Measurements from ENCODE around the gene DNAJC22.
"Not testable (repeated sequence)": the region's sequence is repeated elsewhere in the genome, so short reads cannot be mapped to it uniquely, and the experiment has no call there.

Gene DNAJC22

DNA sequence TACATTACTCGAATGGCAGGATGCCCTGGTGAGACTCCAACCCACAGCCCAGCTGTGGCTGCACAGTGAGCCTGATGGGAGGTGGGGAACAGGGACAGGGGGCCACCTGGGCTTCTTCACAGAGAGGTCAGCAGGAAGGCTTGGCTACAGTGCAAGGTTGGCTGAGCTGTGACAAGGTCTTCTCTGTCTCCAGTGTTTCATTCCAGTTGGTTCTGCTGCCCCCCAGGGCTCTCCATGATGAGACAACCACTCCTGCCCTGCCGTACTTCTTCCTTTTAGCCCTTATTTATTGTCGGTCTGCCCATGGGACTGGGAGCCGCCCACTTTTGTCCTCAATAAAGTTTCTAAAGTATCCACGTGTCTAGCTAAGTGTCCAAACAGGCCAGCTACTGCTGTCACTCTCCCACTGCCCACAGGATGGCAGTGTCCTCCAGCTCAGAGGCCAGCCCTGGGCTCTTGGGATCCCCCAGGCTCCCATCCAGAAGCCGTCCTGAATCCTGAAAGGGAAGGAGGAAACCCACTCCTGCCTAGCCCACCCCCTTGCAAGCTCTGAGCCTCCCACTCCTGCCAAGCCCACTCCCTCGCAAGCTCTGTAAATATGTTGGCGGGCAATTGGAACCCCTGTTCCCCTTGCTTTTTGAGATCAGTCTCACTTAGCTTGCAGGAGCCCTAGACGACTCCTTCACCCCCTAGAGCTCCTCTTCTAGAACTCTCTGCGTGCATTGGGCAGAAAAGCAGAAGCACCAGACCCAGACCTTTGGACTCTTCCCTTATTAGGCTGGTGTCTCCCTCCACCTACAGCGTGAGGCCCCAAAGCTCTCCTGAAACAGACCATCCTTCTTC lies 15.1 kb upstream of the DNAJC22 start:
- peak; percentile 64 for DNase-seq

DNA sequence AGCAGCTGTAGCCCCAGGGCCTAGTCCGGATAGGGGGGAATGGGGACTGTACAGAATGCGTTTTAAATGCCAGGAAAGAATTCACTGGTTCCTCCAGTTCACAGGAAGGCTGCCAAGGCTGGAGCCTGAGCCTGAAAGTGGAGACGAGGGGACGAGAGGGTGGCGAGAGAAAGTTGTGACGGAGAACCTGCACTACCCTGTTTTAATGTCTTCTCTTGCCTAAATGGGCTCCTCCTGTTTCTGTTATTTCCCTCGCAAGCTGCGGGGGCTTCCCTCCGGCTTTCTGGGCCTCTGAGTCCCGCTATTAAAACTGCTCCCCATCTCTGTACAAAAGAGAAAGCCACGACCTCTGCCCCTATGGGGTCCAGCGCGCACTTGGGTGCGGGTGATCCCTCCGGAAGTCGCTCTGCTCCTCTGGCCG lies 14.2 kb upstream of the DNAJC22 start:
- DNase-seq: no peak

DNA sequence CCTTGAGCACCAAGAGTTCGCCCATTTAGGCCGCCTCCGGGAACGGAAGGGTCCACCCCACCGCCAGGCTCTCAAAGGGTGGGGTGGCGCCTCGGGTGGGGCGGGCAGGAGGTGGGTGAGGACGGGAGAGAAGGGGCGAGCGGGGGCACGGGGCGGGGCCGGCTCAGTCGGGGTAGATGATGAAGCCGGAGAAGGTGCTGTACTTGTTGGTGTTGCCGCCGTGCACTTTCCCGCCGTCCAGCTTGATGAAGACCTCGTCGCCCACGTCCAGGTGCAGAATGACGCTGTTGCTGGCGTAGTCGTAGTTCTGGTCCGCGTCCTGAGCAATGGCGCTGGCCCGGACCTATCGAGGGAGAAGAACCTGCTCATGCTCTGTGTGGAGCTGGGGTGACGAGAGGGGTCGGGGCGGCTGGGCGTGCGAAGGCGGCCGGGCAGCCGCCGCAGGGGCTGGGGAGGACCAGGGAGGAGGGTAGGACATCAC lies 13.8 kb upstream of the DNAJC22 start:
- DNase-seq: peak; percentile 30

DNA sequence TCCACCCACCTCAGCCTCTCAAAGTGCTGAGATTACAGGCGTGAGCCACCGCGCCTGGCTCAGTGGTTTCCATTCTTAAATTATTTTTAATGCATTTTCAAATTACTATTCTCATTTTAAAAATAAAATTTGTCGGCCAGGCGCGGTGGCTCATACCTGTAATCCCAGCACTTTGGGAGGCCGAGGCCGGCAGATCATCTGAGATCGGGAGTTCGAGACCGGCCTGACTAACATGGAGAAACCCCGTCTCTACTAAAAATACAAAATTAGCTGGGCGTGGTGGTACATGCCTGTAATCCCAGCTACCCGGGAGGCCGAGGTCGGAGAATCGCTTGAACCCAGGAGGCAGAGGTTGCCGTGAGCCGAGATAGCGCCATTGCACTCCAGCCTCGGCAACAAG lies 12.9 kb upstream of the DNAJC22 start:
- not testable (repeated sequence) for DNase-seq

DNA sequence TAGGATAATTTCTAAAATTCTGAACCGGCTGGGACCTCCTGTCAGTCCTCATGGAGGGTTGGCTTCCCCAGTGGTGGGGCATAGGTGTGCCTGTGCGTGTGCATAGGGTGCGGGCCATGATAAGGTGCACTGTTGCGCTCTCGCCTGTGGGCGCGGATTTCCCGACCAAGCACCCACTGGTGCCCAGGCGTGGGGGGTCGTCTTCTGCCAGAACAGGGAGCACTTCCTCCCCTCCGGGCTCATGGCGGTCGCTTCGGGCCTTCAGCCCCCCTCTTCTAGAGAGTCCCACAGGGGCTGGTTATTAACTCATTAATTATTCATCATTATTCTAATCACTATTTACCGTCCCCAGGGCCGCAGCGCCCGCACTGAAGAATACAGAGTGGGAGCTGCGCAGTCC lies 12.5 kb upstream of the DNAJC22 start:
- no peak for DNase-seq

DNA sequence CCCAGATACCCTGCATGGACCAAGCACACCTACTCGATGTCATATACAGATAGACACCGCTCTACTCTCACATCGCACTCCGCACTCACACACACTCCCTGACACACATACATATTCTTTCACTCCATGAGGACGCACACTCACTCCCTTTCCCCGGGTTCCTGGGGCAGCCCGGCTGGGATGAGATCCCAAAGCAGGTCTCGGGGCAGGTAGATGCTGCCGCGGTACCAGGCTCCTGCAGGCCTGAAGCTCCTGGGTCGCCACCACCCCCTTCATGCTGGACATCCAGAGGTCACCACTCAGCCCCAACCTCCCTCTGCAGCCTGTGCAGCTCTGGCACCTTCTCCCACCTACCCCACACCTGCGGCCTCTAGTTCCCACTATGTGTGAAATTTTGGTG lies 12.0 kb upstream of the DNAJC22 start:
- no peak for DNase-seq

DNA sequence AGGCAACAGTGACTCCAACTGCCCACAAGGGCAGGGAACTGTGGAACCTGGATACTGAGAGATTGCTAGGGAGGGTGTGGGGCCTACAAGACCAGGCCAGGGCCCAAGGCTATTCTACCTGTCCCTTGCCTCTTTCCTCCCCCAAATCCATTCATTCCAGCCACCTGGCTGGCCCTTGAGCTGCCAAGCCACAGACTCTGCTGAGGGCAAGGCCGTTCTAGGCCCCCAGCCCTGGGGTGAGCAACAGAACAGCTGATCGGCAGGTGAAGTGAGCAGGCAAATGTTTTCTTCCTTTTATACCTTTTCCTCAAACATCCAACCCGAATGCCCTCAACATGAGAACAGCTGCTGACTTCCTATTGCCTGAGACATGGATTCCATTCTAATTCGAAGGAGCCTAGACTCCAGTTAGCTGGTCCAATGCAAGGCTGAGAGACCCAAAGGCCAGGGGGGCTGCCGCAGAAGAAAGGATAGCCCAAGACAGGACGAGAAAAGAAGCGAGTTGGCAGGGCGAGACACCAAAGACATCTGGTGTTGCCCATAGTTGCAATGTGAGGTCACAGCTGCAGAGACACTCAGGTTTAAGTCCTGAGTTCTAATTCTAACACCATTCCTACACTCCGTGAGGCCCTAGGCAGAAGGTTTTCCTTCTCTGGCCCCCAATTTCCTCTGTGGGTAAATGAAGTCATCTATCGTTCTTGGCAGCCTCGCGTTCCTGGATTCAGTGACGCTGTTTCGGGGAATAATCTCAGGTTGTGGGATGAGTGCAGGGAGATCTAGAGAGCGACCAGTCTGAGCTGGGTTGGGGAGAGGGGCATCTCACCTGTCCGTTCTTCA lies 11.4 kb upstream of the DNAJC22 start:
- no peak for DNase-seq

DNA sequence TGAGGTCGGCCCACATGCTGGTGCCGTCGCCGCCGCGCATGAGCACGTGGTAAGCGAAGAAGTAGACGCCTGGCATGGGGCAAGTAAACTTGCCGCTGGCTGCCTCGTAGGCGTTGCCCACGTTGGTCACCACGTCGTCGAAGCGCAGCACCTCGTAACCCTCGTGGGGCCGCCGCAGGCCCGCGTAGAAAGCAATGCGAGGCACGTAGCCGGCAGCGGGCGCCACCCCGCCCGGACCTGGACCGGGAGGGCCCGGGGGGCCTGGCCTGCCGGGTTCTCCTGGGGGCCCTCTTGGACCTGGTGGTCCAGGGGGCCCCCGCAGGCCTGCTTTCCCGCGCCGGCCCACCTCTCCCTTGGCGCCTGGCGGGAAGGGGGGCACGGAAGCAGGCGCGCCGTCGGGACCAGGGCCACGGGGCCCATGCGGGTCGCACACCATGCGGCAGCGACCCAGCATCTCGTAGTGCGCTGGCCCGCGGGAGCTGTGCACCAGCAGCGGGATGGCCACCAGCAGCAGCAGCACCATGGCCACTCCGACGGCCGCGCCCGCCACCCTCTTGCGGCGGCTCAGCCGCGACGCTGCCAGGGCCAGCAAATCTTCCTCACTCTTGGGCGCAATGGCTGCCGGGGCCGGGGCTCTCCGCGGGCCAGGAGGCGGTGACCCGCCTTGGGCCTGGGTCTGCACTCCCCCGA lies 10.6 kb upstream of the DNAJC22 start:
- DNase-seq: no peak

DNA sequence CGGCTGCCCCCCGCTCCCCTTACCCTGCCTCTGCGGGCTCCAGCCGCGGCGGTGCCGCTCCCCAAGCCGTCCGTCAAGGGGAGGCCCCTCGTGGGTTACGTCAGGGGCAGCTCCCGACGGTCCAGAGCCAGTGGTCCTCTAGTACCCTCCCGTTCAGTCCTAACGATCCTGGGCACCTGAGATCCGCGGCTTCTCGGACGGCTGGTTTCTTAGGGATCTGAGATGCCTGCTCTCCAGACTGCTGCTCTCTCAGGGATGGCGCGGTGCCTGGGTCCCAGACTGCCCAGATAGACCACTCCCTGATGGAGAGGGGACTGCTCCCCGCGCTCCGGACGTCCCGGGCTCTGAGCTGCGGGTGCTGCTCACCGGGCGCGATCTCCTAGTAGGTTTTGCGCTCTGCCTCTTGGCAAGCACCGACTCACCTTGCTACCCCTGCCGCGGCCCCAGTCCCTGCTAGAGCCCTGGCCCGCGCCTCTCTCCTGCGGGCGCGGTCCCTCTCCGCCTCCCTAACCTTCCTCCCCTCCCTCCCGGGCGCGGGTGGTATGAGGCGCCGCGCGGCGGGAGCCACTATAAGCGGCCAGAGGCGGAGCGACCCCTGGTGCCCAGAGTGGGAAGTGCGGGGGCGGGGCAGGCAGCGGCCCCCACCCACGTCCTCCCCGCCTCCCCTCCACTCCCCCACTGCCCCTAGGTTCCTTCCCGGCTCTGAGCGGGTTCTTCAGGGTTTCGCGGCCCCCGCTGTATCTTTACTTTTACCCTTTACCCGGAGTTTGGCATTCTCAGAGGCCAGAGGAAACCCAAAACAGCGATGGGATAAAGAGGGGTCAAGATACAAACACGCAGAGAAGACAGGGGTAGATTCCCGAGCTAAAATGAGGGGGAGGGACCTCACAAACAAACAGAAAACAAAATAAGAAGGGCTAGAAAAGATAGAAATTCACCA lies 9.8 kb upstream of the DNAJC22 start, which contains the start of gene C1QL4:
Gene C1QL4, minus strand, starts transcription at position 544 of the 940 bp plus-strand sequence. CDS start 711 bp downstream, outside the sequence.
- peak; percentile 66 for DNase-seq

DNA sequence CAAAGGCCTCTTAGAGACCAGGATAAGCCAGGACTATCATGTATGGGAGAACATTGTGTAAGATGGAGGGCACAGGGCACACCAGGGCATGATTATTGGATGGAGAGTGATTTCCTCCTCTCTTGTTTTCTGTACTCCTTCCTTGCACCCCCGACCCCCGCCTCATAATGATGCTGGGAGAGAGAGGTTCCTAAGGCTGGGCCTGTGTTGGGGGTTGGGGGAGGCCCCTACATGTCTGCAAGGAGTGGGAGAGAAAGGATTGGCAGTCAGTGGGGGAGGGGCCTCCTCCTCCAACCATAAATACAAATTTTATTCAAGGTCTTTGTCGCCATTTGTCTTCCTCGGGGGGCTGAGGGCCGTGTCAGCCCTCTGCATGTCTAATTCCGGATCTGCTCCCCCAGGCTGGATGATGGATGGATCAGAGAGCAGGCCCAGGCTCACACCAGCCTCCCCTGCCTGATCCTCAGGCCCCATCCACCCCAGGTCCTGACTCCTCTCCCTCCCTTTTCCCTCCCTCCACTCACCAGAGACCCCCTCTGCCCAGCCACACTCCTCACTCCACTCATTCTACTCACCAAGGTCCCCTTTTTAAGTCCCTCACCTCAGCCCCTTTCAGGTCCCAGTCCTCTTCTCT lies 7.7 kb upstream of the DNAJC22 start:
- no peak for DNase-seq

DNA sequence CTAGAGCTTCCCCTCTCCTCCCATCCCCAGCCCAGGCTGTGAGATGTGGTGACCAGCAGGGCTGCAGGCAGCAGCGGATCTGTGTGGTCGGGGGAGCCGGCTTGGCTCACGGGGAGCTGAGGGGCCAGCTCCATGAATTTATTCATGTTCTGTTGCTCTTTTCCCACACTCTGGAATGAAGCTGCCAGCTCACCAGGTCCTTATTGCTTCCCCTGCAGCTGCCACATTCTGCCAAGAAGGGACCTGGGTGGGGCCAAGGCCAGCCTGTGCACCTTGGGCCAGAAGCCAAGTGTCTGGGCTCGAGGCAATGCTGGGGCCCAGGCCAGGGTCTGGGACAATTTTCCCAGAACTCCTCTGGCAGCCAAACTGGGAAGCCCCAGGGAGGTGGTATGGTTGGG lies 7.2 kb upstream of the DNAJC22 start:
- no peak for DNase-seq

DNA sequence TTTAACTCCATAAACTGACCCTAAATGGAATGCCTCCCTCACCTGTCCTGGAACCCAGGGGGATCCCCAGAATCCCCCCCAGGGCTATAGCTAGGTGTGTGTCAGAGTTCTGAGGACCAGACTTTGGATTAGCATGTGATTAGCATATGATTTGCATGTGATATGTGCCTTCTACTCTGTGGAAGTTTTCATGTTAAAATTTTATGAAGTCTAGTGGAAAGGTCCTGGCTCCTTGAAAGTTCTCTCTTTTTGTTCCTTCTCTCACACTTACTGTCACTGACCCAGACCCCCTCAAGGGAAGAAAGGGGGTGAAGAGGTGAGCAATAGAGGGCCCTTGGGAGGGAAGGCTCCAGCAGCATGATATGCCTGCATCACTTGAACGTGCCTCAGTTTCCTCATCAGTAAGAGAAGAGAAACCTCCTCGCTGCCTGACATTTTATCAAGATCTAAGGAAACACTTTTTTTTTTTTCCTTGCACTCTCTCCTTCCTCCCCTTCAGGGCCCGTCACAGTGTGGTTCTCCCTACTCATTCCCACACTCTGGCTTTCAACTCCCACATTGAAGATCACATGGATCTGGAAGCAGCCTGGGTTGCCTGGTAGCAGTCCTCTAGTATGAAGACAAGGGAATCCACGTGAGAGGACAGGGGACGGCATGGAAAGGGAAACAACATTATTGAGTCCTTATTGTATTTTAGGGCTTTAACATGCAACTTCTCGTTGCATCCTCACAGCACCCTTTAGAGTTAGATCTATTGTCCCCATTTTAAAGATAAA lies 6.4 kb upstream of the DNAJC22 start:
- DNase-seq: no peak

DNA sequence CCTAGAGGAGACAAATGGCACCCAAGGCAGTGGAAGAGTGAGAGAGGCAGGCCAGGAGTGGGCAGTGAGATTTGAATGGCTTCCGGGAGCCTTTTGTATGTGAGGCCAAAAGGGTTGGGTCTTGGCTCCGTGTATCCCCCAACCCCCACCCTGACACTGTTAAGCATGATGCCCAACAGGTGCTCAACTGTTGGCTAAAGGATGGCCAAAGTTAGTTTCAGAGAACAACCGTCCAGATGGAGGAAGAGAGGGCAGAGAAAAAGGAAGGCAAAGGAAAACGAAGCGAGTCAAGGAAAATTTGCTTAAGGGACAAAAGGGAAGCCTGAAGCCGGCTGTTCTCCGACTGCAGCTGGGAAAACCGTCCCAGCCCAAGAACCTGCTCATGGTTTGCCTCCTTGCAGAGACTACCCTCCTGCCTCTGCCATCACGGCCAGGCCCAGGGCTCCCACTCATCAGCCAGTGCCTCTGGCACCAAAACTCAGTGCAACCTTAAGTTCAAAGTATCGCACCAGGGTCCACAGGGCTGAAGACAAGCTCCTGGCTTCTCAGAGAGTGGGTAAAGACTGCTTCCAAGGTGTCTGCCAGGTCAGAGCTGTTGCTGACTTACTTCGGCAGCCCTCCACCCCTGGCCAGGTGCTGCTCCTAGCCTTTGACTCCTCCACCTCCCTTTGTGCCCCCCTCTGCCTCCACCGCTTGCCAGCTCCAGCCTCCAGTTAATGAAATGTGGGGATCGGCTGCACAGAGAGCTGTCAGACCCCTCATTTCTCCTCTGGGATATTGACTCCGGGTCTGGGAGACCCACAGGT lies 5.5 kb upstream of the DNAJC22 start:
- DNase-seq: no peak

DNA sequence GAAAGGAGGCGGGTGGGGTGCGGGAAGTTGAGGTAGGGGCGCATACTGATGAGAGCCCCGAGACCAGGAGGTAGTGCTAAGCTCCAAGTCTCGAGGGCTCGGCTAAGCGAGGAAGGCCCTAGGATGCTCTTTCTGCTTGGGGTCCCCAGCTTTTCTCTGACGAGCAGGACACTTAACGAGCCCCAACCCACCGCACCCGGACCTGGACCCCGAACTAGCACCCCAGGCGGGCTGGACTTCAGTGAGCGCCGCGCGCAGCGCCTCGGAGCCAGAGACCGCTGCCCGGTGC lies 5.0 kb upstream of the DNAJC22 start:
- no peak for DNase-seq

DNA sequence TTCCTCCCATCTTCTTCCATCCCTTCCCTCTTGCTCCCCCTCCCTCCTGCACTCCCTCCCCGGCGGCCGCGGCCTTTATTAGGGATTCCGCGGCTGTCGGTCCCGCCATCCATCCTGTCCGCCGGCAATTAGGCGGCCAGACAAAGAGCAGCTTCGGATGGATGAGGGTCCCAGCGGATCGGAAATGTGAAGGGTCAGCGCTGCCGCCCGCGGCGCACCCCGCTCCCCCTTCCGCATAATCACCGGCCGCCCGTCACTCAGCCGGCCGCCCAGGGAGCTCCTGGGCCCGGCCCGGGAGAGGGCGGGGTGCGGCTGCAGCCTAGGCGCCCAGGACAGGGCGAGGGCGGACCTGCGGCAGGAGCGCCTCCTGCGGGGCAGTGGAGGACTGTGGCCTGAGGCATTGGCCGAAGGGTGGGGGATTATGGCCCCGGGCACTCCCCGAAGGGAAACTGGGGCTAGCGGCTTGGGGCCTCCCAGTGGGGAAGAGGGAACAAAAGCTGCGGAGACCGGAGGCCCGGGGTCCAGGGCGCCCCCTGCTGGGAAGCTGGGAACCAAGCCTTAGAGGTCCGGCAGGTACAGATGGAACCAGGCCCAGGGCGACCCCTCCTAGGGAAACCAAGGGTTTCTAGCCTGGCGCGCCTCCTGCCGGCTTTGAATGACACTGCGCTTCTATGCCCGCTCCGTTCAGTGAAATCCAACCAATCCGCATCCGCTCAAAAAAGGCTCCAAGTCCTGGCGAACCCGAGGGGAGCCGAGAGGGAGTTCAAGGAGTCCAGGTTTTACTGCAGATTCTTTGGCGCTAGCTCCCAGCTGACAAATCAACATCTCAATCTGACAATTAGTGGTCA lies 4.4 kb upstream of the DNAJC22 start:
- DNase-seq: peak; percentile 72

DNA sequence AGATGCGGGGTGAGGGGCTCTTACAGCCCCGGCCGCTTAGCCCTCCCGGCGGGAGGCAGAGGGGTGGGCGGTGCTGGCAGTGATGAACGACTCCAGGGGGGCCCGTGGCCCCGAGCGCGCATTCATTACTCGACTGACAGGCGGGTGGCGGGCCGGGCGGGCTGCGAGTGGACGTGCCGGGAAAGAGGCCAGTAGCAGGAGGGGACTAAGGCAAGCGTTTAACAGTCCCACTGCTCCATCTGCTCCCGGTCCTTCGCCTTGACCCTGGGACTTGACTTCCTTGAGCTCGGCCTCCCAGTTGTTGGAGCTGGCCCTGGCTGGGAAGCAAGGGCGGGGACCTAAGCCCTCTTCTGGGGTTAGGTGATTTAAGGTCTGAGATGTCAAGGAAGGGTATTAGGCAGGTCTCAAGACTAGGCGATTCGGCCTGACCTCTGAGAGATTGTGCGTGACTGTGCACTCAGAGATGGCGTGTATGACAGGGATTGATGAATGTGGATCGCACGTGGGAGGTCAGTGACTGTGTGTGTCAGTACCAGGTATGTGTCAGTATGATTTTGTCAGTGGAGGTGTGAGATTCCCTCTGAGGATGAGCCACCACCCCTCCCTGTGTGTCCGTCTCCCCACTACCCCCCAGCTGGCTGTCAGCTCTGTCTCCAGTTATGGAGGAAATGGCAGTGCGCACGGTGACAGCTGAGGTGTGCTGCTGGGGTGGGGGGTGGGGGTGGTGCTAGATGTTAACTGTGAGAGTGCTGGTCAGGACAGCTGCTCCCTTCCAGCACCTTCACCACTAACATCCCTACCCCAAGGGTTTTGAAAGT lies 3.6 kb upstream of the DNAJC22 start:
- no peak for DNase-seq

DNA sequence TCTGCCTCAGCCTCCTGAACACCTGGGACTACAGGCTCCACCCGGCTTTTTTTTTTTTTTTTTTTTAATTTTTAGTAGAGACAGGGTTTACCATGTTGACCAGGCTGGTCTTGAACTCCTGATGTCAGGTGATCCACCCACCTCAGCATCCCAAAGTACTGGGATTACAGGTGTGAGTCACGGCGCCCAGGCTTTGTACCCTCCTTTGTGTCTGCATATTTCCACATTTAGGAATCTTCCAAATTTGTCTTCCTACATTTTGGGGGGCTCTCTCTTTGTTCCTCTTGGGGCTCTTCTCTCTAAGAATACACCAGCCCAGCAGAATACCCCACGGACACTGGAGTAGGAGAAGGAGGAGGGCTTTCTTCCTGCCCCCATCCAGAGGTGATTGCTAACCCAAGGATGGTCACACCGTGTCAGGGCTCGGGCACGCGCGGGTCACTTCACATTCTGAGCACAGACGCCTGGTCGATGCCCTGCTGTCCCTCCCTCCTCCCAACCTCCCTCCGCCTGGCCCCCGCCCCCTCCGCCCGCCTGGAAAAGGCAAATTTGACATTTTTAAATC lies 2.1 kb upstream of the DNAJC22 start:
- DNase-seq: no peak
